Stimulated activated CD8-positive, alpha-beta memory T cell treated with anti-CD3 and anti-CD28 coated beads, Interleukin-4, amount 100 ng/mL, for 24 hours (primary cell): ENCODE results near the gene KCNG2.

Experiments used
- DNase-seq: peaks from one replicate; pipeline ENCODE4 v3.0.0-alpha.2; 2020; ENCODE audit warnings: low read depth

KCNG2 gene

DNA sequence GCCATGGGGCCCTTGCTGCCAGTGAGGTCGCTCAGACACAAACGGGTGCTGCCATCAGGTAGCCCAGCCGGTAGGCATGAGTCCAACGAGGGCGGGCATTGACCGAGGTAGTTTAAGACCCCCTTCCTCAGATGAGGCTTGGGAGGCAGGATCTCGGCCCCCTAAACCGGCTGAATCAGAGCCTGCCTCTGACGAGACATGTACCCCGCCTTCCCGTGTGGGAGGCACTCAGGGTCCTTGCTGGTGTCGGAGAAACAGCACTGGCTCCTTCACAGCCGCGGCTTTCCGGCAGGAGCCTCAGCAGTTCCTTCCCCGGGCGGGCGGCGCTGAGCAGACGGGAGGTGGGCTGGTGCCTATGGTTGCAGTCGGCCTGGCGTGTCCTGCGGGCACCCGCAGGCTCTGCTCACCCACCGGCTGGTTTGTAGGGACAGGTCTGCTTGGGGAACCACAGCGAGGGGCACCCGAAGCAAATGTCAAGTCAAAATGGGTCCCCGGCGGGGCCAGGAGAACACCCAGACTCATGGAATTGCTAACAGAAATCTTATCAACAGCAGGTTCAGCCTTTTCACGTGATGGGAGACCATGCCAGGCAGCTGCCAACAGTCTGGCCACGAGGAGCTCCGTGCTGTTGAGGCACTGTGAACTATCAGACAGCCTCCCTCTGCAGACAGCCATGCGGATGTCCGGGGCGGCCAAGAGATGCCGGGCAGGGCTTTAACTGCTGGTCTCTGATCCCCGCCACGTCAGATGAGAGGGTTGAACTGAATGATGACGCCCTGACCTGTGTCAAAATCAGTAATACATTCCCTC, 2.8 kb downstream of the KCNG2 start:
- no peak for DNase-seq

- DNase-seq, result no peak
These were observed 3.5 kb downstream of the KCNG2 start for GRCh38 chr18:79801217-79801616.

DNA sequence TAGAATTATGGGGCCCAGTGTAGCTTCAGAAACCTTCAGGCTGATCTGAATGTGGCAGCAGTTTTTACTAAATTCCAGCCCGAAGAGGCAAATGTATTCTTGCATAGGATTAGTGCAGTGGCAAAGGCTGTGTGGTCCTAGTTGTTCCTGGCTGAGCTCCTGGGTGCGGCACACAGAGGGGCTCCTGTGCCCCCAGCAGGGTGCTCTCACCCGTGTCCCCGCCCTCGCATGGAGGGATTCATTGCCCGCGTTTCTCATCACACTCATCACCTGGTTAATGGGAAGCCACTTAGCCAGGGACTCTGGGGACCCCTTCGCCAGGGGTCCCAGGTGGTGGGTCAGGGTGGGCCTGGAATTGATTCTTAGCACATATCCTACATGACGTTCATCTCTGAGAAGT, 3.9 kb downstream of the KCNG2 start:
- DNase-seq, result no peak

DNA sequence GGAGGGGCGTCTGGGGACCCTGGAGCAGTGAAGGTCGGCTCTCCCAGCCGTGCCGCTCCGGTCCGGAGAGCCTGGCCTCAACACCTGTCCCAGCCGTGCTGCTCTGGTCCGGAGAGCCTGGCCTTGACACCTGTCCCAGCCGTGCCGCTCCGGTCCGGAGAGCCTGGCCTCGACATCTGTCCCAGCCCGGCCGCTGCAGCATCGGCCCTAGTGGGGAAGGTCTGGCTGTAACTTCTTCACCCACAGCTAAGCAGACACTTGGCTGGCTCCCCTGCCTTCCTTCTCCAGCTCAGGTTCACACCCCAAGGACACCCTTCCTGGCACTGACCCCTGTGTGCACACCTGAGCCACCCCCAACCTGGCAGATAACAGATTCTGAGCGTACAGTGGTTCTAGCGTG, 4.6 kb downstream of the KCNG2 start:
- no peak for DNase-seq

- DNase-seq, result no peak
These were observed 5.9 kb downstream of the KCNG2 start for GRCh38 chr18:79803611-79804051.

DNA sequence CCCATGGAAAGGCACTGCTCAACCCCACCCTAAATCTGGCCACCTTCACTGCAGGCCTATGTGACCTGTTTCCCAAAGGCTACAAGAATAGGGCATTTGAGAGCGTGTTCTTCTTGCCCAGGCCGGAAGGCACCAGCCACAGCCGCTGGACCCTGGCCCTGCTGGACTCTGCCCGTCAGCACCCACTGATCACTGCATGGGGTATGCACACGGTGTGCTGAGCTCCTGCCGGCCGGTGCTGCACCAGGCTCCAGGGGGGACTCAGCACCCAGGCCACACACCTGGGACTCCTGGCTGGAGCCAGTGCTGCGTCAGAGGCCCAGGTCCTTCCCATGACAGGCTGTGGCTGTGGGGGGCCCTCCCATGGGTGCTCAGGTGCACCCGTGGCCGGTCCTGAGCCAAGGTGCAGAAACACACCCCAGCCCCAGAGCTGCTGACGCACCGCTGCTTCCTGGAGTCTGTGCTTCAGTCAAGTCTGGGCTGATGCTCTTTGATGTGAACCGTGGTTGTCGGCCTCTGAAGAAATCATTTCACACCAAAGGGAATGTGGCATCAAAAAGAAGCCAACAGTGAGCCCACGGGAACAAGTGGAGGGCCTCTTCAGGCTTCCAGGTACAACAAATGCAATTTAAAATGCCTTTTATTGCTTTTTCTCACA, 6.5 kb downstream of the KCNG2 start:
- no peak for DNase-seq

- no peak for DNase-seq
These were observed 7.6 kb downstream of the KCNG2 start for GRCh38 chr18:79805211-79805887.

GRCh38 chr18:79805926-79806487, 8.3 kb downstream of the KCNG2 start:
- DNase-seq, result no peak

GRCh38 chr18:79806976-79807841, 9.5 kb downstream of the KCNG2 start:
- DNase-seq, result no peak

DNA sequence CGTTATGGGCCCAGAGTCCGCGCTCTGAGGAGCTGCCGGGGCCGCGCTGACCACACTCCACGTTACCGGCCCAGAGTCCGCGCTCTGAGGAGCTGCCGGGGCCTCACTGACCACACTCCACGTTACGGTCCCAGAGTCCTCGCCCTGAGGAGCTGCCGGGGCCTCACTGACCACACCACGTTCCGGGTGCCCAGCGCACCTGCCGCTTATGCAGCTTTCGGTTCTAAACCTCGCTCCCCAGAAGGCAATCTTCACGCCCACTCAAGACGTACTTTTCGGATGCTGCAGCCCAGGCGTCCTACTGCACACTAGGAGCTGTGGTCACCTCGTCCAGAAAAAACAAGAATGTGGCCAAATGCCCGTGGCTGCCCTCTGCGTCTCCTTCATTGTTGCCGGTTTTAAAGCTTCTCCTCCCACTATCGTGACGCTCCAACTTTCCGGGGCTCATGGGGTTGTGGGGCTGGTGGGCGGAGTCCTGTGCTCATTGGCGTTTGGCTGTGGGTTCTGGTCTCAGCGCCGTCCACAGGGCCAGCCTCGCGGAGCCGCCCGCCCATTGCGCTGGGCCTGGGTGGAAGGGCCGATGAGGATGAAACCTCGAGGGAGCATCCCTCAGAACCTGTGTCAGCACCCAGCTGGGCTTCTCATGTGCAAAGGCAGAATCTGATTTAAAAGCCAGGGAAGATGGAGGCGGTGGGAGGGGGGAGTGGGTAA, 11.9 kb downstream of the KCNG2 start:
- DNase-seq, result no peak

DNA sequence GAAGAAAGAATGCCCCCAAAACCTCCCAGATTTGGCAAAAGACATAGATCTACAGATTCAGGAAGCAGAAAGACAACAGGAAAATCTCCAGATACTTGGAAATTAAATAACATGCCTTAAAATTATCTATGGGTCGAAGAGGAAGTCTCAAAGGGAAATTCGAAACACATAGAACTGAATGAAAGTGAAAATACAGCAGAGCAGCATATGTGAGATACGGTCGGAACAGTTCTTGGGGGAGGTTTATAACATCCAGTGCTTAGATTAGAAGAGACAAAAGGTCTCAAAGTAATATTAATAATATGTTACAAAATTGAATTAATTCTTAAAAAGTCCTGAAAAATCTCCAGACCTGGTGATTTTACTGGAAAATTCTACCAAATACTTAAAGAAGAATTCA, 14.3 kb downstream of the KCNG2 start:
- no peak for DNase-seq

DNA sequence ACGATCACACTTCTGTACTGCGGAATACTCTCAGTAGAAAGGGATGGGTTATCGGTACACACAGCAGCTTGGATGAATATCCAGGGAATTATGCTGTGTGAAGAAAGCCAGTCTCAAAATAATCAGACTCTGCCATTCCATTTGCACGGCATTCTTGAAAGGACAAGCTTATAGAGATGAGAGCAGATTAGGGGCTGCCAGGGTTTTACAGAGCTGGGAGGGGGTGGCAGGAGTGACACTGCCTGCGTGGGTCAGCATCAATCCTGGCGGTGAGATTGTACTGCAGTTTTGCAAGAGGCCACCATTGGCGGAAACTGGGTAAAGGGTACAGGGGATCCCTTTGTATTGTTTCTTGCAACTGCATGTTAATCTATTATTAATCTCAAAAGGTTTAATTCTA, 16.6 kb downstream of the KCNG2 start:
- DNase-seq, result no peak

DNA sequence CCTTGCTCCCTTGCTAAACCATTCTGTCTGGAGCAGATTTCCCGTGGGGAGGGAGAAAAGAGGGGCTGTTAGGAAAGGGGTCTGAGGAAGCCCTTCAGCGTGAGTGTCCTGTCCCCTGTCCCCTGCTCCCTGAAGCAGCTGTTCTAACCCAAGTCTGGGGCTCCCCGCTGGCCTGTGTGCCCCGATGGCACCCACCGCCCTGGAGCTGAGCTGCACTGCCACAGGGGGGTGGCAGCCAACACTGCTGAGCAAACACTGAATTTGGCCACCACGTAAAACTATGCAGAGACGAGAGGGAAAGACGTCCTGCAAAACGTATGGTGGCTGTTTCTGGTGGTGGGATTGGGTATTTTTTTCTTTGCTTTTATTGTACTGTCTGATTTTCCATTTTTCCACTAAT, 17.9 kb downstream of the KCNG2 start:
- DNase-seq, result no peak

DNA sequence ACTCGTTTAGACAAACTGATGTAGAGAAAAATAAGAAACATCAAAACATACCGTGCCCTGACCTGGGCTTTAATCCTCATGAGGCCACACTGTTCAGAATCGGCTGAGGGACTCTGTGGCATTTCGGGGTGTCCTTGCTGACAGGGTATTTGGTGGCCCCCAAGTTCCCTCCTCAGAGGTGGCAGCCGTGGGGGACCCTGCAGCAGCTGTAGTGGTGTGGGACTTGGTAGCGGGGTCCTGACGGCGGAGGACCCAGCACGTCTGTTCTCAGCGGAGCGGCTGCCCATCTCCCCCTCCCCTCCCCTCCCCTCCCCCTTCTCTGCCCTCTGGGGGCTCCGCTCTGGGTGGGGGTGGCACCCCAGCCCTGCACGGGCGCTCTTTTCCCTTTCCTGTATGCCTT, 18.4 kb downstream of the KCNG2 start:
- no peak for DNase-seq

DNA sequence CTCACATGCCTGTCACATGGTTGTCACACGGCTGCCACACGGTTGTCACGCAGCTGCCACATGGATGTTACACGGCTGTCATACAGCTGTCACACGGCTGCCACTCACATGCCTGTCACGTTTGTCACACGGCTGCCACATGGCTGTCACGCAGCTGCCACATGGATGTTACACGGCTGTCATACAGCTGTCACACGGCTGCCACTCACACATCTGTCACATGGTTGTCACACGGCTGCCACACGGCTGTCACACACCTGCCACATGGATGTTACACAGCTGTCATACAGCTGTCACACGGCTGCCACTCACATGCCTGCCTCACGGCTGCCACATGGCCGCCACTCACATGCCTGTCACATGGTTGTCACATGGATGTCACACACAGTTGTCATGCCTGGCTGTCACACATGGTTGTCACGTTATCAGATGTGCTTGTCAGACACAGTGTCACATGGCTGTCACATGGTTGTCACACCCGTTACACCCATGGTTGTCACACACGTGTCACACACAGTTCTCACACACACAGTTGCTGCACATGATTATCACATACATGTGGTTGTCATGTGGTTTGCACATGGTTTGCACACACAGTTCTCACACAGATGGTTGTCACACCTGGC, 19.4 kb downstream of the KCNG2 start:
- no peak for DNase-seq

- DNase-seq, result no peak
These were observed 19.9 kb downstream of the KCNG2 start for GRCh38 chr18:79817607-79817998.

GRCh38 chr18:79818036-79818435, 20.3 kb downstream of the KCNG2 start:
- no peak for DNase-seq

GRCh38 chr18:79818631-79819030, 20.9 kb downstream of the KCNG2 start:
- no peak for DNase-seq

- no peak for DNase-seq
These were observed 21.6 kb downstream of the KCNG2 start for GRCh38 chr18:79819064-79819967.

- no peak for DNase-seq
These were observed 22.2 kb downstream of the KCNG2 start for GRCh38 chr18:79819968-79820351.
